Measurements from ENCODE around the gene NRROS. TPM values are rescaled to one million over a fixed set of nuclear protein-coding genes. Genes with fewer than 3 reads are reported as not detected.

The NRROS gene
- total and polyA plus RNA-seq, 2 of the 13 experiments (the other 11 are each of a cell fraction or from before 2014, with no cell fraction given), result not detected

- TF ChIP-seq ZBTB39 (CRISPR knock-in tag; IDR thresholded peaks at IDR 0.05) (no peak), SP5 (CRISPR knock-in tag; IDR thresholded peaks at IDR 0.05; ENCODE audit: borderline replicate concordance, low read depth) (peak; percentile 32; the same call in 1 of the 2 replicates), GATAD2A (CRISPR knock-in tag; IDR thresholded peaks at IDR 0.05) (peak; percentile 81), FOXA1 (IDR thresholded peaks at IDR 0.05) (no peak), FOXA1 (CRISPR knock-in tag; IDR thresholded peaks at IDR 0.05) (peak; percentile 52), ZNF644 (CRISPR knock-in tag; IDR thresholded peaks at IDR 0.05; ENCODE audit: low read depth) (no peak), HINFP (CRISPR knock-in tag; IDR thresholded peaks at IDR 0.05; ENCODE audit: low read depth) (no peak), ARID4A (CRISPR knock-in tag; IDR thresholded peaks at IDR 0.05; ENCODE audit: borderline replicate concordance) (0 out of 2 replicates have a peak, but pooled peaks have one; percentile 34), MAFG (CRISPR knock-in tag; IDR thresholded peaks at IDR 0.05) (no peak), ZNF7 (CRISPR knock-in tag; IDR thresholded peaks at IDR 0.05) (no peak), SMAD9 (CRISPR knock-in tag; IDR thresholded peaks at IDR 0.05) (no peak), FLYWCH1 (CRISPR knock-in tag; IDR thresholded peaks at IDR 0.05) (no peak), ZBTB42 (CRISPR knock-in tag; IDR thresholded peaks at IDR 0.05) (no peak), ARID2 (CRISPR knock-in tag; IDR thresholded peaks at IDR 0.05; ENCODE audit: borderline replicate concordance) (no peak), GABPB1 (CRISPR knock-in tag; IDR thresholded peaks at IDR 0.05) (no peak), ZNF879 (CRISPR knock-in tag; IDR thresholded peaks at IDR 0.05) (no peak), ISL2 (CRISPR knock-in tag; IDR thresholded peaks at IDR 0.05) (no peak), RFX3 (CRISPR knock-in tag; IDR thresholded peaks at IDR 0.05) (no peak), MED1 (CRISPR knock-in tag; IDR thresholded peaks at IDR 0.05) (no peak), ZNF672 (CRISPR knock-in tag; IDR thresholded peaks at IDR 0.05) (no peak), TFAP4 (IDR thresholded peaks at IDR 0.05; ENCODE audit: borderline replicate concordance, low read depth) (peak; percentile 78; the same call in 1 of the 2 replicates), POLR2AphosphoS5 (IDR thresholded peaks at IDR 0.05; ENCODE audit: low read depth, low read length) (no peak), ATF7-NPFF (CRISPR knock-in tag; IDR thresholded peaks at IDR 0.05; ENCODE audit: low read depth) (no peak)
These were observed 26.7 kb downstream of the NRROS start (continued) for GRCh38 chr3:196666001-196666867.

All from HepG2 (cell line).